Caco-2 (cell line): ENCODE results near the gene KCNAB1. TPM values are rescaled to one million over a fixed set of nuclear protein-coding genes. Genes with fewer than 3 reads are reported as not detected.
A peak's percentile ranks its signal among the peaks of the same experiment; 100 is the strongest.

Experiments
- BruUV-seq: library from RNA; stranded (reverse); fragments of 400-500 nt; replicated peaks from 2 replicates; lab custom pipeline; 2021; lab: Mats Ljungman, UMichigan
- CTCF ChIA-PET: fragments of 300-600 bp; sonication (Branson Sonifier 250); formaldehyde crosslinking; loops from one replicate; lab custom pipeline; 2022; ENCODE audit warnings: antibody characterized with exemption; lab: Charles Lee
- POLR2A ChIA-PET: fragments of 300-600 bp; sonication (Branson Sonifier 250); formaldehyde crosslinking; loops from one replicate; lab custom pipeline; 2022; ENCODE audit warnings: antibody characterized with exemption; lab: Charles Lee
- DNase-seq, 2 experiments: peaks; one replicate each; pipeline versions ENCODE4 v3.0.0 to v3.0.0-alpha.2; 2020 to 2022
- H3K27me3 ChIP-seq: replicated peaks from 2 replicates; pipeline ENCODE4 v1.6.0; 2011; ENCODE audit warnings: low read length; ENCODE audit not compliant: control insufficient read depth, insufficient read depth
- H3K36me3 ChIP-seq: 2 replicates; pipeline ENCODE4 v1.5.1; 2011; ENCODE audit warnings: low read length; ENCODE audit not compliant: control insufficient read depth, insufficient read depth
- H3K4me1 ChIP-seq: fragments of 250-450 bp; sonication (Bioruptor Pico); 2 replicates; pipeline ENCODE4 v1.5.1; 2020; ENCODE audit warnings: mild to moderate bottlenecking
- H3K4me3 ChIP-seq: 2 replicates; pipeline ENCODE4 v1.5.1; 2011; ENCODE audit warnings: low read depth, mild to moderate bottlenecking, control low read depth, low read length
- H3K9me3 ChIP-seq: fragments of 250-450 bp; sonication (Bioruptor Pico); 2 replicates; pipeline ENCODE4 v1.5.1; 2020; ENCODE audit warnings: mild to moderate bottlenecking, moderate library complexity
- H3K27ac Mint-ChIP-seq: one replicate; pipeline ENCODE4 v1.8.0; 2022; ENCODE audit warnings: mixed read lengths; ENCODE audit not compliant: unreplicated experiment
- H3K27me3 Mint-ChIP-seq: one replicate; pipeline ENCODE4 v1.8.0; 2022; ENCODE audit warnings: mixed read lengths; ENCODE audit not compliant: insufficient read depth, unreplicated experiment
- H3K36me3 Mint-ChIP-seq: one replicate; pipeline ENCODE4 v1.8.0; 2022; ENCODE audit warnings: mild to moderate bottlenecking, mixed read lengths; ENCODE audit not compliant: insufficient read depth, unreplicated experiment
- H3K4me1 Mint-ChIP-seq: one replicate; pipeline ENCODE4 v1.8.0; 2022; ENCODE audit warnings: low read depth, mixed read lengths; ENCODE audit not compliant: unreplicated experiment
- H3K4me3 Mint-ChIP-seq: one replicate; pipeline ENCODE4 v1.8.0; 2022; ENCODE audit warnings: mild to moderate bottlenecking, moderate library complexity, mixed read lengths; ENCODE audit not compliant: unreplicated experiment
- H3K9me3 Mint-ChIP-seq: one replicate; pipeline ENCODE4 v1.8.0; 2022; ENCODE audit warnings: mixed read lengths; ENCODE audit not compliant: unreplicated experiment
- CTCF ChIP-seq, 2 experiments: fragments of 200-600 bp in 1 of 2; IDR thresholded peaks; 1 replicate in 1 of 2; 2 replicates in 1 of 2; pipeline versions ENCODE4 v1.5.1 to v1.8.0; 2011 to 2022; ENCODE audit warnings: antibody characterized with exemption in 1 of 2, control low read depth in 1 of 2, inconsistent platforms in 1 of 2, low read depth in 1 of 2, low read length in 1 of 2, mild to moderate bottlenecking in 1 of 2, moderate library complexity in 1 of 2; ENCODE audit not compliant: insufficient read depth in 1 of 2, severe bottlenecking in 1 of 2, unreplicated experiment in 1 of 2
- intact Hi-C: fragments of 100-400 bp; cut with micrococcal nuclease; formaldehyde crosslinking; loops from one replicate; pipeline ENCODE4 v1.10.0; 2022; ENCODE audit not compliant: unreplicated experiment
- total RNA-seq: library from RNA; stranded (reverse); gene quantifications from 2 replicates; pipeline ENCODE4 v1.2.3, GENCODE V29; 2022

Gene KCNAB1
- total RNA-seq, 1 experiment from 2014 or later: 0.14 TPM

- no TSS peak for BruUV-seq
- no peak for TF ChIP-seq CTCF (IDR thresholded peaks at IDR 0.05; ENCODE audit: insufficient read depth in 1 of 2, low read depth in 1 of 2, low read length in 1 of 2, severe bottlenecking in 1 of 2, unreplicated experiment in 1 of 2)
- Mint-ChIP-seq H3K27ac (no peak overlapping the region), H3K36me3 (no peaks in the 10 kb centered on the region), H3K27me3 (no peaks in the 10 kb centered on the region), H3K9me3 (no peaks in the 10 kb centered on the region), H3K4me1 (peaks cover 2% of the 10 kb centered on the region), H3K4me3 (no peak overlapping the region)
- peaks cover 4% of the 10 kb centered on the region; the same call in 1 of the 2 replicates for H3K4me1 ChIP-seq
- POLR2A ChIA-PET: no interaction called here
- CTCF ChIA-PET: no interaction called here
- H3K27me3 ChIP-seq: no peaks in the 10 kb centered on the region
- H3K9me3 ChIP-seq: no peaks in the 10 kb centered on the region
- no peak for DNase-seq
- no peaks in the 10 kb centered on the region for H3K36me3 ChIP-seq
- H3K4me3 ChIP-seq: no peak overlapping the region
- intact Hi-C loops: no loop called here
Observed at GRCh38 chr3:156390846-156391245, 270.5 kb downstream of the KCNAB1 start.

DNA sequence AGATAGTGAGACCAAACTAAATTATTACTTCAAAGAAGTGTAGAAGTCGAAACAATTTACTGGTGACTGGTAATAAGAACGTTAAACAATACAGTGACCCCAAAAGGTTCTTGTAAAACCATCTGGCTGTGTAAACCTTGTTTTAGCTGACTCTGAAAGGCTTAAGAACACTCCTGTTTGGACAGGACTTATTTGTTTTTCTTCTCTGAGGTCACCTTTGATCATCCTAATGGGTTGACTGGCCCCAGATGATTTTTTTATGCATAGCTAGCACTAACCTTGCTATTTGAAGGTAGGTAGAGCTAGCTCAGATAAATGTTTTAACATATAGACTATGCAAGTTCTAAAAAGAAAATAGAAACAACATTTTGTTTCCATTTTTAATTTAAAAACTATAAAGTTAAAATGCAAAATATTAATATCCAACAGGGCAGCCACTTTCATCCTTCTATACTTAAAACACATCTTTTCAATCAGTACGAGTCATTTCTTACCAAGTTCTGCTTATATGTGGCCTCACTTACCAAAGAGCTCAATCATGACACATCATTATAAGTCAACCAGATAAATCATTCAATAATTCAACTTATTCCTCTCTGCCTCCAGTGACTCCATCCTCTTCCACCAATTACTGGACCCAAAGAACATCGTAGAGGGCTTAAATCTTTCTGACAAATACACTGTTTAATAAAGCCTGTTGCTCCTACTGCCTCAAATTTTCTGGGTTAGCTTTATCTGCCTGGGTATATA, 275.8 kb downstream of the KCNAB1 start:
- no TSS peak for BruUV-seq
- POLR2A ChIA-PET: no interaction called here
- CTCF ChIA-PET: no interaction called here
- peak in 1 of 2 experiments; percentile 58 for DNase-seq
- Histone ChIP-seq H3K4me1 (peaks cover 15% of the 10 kb centered on the region), H3K4me3 (no peak overlapping the region), H3K9me3 (no peaks in the 10 kb centered on the region), H3K27me3 (no peaks in the 10 kb centered on the region), H3K36me3 (no peaks in the 10 kb centered on the region)
- no peaks in the 10 kb centered on the region for H3K36me3 Mint-ChIP-seq
- no peak overlapping the region for H3K27ac Mint-ChIP-seq
- intact Hi-C loops: no loop called here
- H3K27me3 Mint-ChIP-seq: no peaks in the 10 kb centered on the region
- no peak for TF ChIP-seq CTCF (IDR thresholded peaks at IDR 0.05; ENCODE audit: insufficient read depth in 1 of 2, low read depth in 1 of 2, low read length in 1 of 2, severe bottlenecking in 1 of 2, unreplicated experiment in 1 of 2)
- no peaks in the 10 kb centered on the region for H3K9me3 Mint-ChIP-seq
- H3K4me3 Mint-ChIP-seq: no peak overlapping the region
- H3K4me1 Mint-ChIP-seq: peaks cover 12% of the 10 kb centered on the region

- H3K27me3 Mint-ChIP-seq: no peaks in the 10 kb centered on the region
- H3K27ac Mint-ChIP-seq: no peak overlapping the region
- no peaks in the 10 kb centered on the region for H3K27me3 ChIP-seq
- no peaks in the 10 kb centered on the region for H3K9me3 Mint-ChIP-seq
- H3K4me3 Mint-ChIP-seq: no peak overlapping the region
- peaks cover 15% of the 10 kb centered on the region for H3K4me1 ChIP-seq
- no peaks in the 10 kb centered on the region for H3K36me3 Mint-ChIP-seq
- H3K4me3 ChIP-seq: no peak overlapping the region
- ChIA-PET CTCF (no interaction called here), POLR2A (no interaction called here)
- no peaks in the 10 kb centered on the region for H3K36me3 ChIP-seq
- peaks cover 12% of the 10 kb centered on the region for H3K4me1 Mint-ChIP-seq
- BruUV-seq: no TSS peak
- intact Hi-C loops: no loop called here
- no peaks in the 10 kb centered on the region for H3K9me3 ChIP-seq
- no peak for DNase-seq
- TF ChIP-seq CTCF (IDR thresholded peaks at IDR 0.05; ENCODE audit: insufficient read depth in 1 of 2, low read depth in 1 of 2, low read length in 1 of 2, severe bottlenecking in 1 of 2, unreplicated experiment in 1 of 2): no peak
Observed at GRCh38 chr3:156396851-156397250, 276.5 kb downstream of the KCNAB1 start.
